Hypothalamus (tissue), 51 donors: Measurements from ENCODE around the gene PRR12.

Experiments
- DNase-seq, 51 donors: peaks; one replicate each; lab custom pipeline; 2025; lab: John Stamatoyannopoulos, UW

Gene PRR12

GRCh38 chr19:49664171-49665035 is 73.4 kb downstream of the PRR12 start:
- DNase-seq, result peak; percentile 32 to 93 (median 78)

- peak in 1 of 51 donors; percentile 55 for DNase-seq
These were observed 74.0 kb downstream of the PRR12 start for GRCh38 chr19:49665036-49665350.

GRCh38 chr19:49665351-49666119 is 74.6 kb downstream of the PRR12 start, which contains the start of the genes BCL2L12 and IRF3:
Gene BCL2L12, plus strand, starts transcription at chr19:49665933. Its CDS starts 760 bp downstream, at chr19:49666693.
Gene IRF3, minus strand, starts transcription at chr19:49665857. Its CDS starts 1,019 bp downstream, at chr19:49664838.
- peak; percentile 55 to 98 (median 93) for DNase-seq

GRCh38 chr19:49666120-49666444 is 75.1 kb downstream of the PRR12 start:
- no peak for DNase-seq

DNA sequence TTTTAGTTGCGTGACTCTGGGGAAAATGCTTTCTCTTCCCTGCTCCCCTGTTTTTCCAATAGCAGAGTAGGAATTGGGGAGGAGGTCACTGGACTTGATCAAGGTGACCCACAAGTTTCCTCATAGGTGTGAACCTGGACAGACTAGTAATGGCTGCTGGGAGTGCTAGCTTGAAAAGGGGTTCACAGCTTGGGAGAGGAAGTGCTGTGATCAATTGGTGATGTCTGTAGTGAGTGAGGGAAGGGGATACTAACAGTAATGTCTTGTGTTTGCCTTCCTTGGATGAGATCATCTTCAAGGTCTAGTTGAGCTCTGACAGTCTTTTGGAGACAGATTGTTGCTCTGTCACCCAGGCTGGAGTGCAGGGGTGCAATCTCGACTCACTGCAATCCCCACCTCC is 76.5 kb downstream of the PRR12 start:
- DNase-seq, result no peak

GRCh38 chr19:49669516-49669915 is 78.5 kb downstream of the PRR12 start:
- DNase-seq, result no peak

GRCh38 chr19:49672131-49672919 is 81.3 kb downstream of the PRR12 start:
- DNase-seq, result peak in 49 of 51 donors; percentile 5 to 80 (median 56)
